ENCODE measurements around the gene ABI2.

DNA sequence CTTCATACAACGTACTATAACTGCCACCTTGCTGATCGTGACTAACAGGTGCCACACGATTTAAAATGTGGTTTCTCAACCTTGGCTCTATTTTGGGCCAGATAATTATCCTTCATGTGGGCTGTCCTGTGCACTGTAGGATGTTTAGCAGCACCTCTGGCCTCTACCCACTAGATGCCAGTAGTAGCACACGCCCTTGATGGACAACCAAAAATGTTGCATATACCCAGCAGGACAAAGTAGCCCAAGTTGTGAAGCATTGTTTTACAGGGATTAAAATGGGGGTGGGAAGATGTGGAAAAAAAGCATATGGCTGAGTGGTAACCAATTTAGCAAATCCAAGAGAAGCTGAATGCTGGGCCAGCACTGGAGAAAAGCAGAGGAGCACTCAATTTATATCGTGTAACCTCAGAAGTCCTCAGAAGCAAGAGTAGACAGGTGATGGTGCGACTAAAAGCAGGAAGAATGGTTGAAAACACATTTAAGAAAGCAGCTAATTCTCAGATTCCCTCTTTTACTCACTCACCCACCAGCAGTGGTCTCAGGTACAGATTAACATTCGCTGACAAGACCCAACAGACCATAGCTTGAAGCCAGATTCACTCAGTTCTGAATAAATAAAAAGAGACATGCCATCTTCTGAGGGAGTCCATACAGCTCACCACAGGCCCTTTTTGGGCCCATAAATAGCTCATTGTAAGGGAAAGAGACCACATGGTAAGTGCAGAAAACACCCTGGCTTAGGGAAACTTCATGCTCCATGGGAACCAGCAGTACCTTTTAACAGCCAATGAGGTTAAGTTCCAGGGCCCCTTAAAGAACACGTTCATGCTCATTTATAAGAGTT lies 156.3 kb downstream of the ABI2 start:
- TF ChIP-seq POLR2A (IDR thresholded peaks at IDR 0.05), result no peak
- TF ChIP-seq, protein P1, sequence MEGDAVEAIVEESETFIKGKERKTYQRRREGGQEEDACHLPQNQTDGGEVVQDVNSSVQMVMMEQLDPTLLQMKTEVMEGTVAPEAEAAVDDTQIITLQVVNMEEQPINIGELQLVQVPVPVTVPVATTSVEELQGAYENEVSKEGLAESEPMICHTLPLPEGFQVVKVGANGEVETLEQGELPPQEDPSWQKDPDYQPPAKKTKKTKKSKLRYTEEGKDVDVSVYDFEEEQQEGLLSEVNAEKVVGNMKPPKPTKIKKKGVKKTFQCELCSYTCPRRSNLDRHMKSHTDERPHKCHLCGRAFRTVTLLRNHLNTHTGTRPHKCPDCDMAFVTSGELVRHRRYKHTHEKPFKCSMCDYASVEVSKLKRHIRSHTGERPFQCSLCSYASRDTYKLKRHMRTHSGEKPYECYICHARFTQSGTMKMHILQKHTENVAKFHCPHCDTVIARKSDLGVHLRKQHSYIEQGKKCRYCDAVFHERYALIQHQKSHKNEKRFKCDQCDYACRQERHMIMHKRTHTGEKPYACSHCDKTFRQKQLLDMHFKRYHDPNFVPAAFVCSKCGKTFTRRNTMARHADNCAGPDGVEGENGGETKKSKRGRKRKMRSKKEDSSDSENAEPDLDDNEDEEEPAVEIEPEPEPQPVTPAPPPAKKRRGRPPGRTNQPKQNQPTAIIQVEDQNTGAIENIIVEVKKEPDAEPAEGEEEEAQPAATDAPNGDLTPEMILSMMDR (IDR thresholded peaks at IDR 0.05), result peak; percentile 28 to 74 (median 64)
